Hematopoietic multipotent progenitor cell treated with erythropoietin and hydrocortisone succinate and interleukin-3 and kit ligand, for 6 days (in vitro differentiated cells): Measurements from ENCODE around the gene MYO1E.
"Not testable (repeated sequence)": the region's sequence is repeated elsewhere in the genome, so short reads cannot be mapped to it uniquely, and the experiment has no call there.

Source experiments
- DNase-seq: peaks from one replicate; pipeline ENCODE4 v3.0.0-alpha.2; 2015

The MYO1E gene

GRCh38 chr15:59290295-59291212 lies 82.1 kb downstream of the MYO1E start:
- DNase-seq = peak; percentile 31

GRCh38 chr15:59289574-59289973 lies 83.1 kb downstream of the MYO1E start:
- DNase-seq = no peak

- DNase-seq = no peak
Measured at GRCh38 chr15:59283717-59284391, 88.8 kb downstream of the MYO1E start.

GRCh38 chr15:59282515-59283337 lies 89.9 kb downstream of the MYO1E start:
- DNase-seq = no peak

- DNase-seq = no peak
Measured at GRCh38 chr15:59281699-59282098, 91.0 kb downstream of the MYO1E start.

GRCh38 chr15:59280855-59281254 lies 91.8 kb downstream of the MYO1E start:
- no peak for DNase-seq

GRCh38 chr15:59280292-59280691 lies 92.4 kb downstream of the MYO1E start:
- DNase-seq = not testable (repeated sequence)

GRCh38 chr15:59279023-59279422 lies 93.6 kb downstream of the MYO1E start:
- no peak for DNase-seq

GRCh38 chr15:59278120-59278519 lies 94.6 kb downstream of the MYO1E start:
- DNase-seq = no peak

GRCh38 chr15:59276225-59277178 lies 96.2 kb downstream of the MYO1E start:
- DNase-seq = no peak

GRCh38 chr15:59274126-59274970 lies 98.3 kb downstream of the MYO1E start:
- DNase-seq = peak; percentile 29

- DNase-seq = no peak
Measured at GRCh38 chr15:59273234-59273633, 99.4 kb downstream of the MYO1E start.

- DNase-seq = no peak
Measured at GRCh38 chr15:59271595-59272201, 101.0 kb downstream of the MYO1E start.

- no peak for DNase-seq
Measured at GRCh38 chr15:59268852-59269407, 103.7 kb downstream of the MYO1E start.

GRCh38 chr15:59268168-59268851 lies 104.4 kb downstream of the MYO1E start:
- no peak for DNase-seq

GRCh38 chr15:59266028-59266427 lies 106.6 kb downstream of the MYO1E start:
- no peak for DNase-seq

- no peak for DNase-seq
Measured at GRCh38 chr15:59262316-59262715, 110.4 kb downstream of the MYO1E start.

GRCh38 chr15:59260090-59260489 lies 112.6 kb downstream of the MYO1E start:
- no peak for DNase-seq

- DNase-seq = no peak
Measured at GRCh38 chr15:59259137-59259943, 113.3 kb downstream of the MYO1E start.
